NCI-H748 treated with DMSO at 0.1 percent for 48 hours (cell line): Measurements from ENCODE around the gene C1orf226.

Experiments
- DNase-seq: peaks from one replicate; lab custom pipeline; 2025; lab: John Stamatoyannopoulos, UW

The C1orf226 gene

DNA sequence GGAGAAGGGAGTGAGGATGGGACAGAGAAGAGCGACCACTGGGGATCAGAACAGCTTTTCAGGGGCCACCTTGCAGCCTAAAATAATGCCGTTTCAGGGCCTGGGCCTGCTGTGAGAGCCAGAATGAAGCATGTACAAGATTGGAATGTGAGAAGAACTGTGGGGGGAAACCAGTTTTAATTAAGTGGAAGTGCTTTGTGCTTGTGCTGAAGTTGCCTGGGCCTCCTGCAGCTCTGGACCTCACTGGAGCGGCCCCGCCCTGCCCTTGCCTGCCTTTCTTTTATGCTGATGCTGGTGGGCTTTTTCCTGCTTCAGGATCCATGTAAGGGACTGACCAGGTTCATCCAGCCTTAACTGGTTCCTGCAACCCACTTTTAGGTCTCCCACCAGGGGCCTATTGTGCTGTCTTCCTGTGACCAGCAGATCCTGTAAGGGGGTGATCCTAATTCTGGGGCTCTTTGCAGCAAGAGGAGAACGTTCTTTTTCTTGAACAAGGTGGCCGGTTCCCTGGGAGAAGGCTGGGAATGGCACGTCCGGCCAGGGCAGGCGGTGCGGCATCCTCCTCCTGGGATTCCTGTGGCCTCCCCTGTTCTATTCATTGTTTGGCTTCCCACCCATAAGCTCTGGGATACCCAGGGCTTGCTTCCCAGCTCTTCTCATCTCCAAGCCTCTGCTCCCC, 3.2 kb downstream of the C1orf226 start:
- no peak for DNase-seq

DNA sequence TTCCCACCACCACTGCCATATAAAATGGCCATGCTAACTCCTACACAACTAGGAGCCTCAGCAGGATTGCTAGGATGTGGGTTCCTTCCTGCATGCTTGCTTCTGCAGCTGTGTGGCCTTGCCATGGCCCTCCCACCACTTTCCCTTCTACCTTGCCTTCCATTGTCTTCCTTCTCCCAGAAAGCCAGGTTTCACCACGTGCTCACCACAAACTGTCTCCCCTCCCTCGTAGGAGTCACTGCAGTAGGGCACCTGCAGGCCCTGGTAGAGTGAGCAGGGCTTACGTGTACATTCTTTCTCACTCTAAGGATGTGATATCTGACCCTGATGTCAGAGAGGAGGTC, 3.7 kb downstream of the C1orf226 start:
- no peak for DNase-seq

DNA sequence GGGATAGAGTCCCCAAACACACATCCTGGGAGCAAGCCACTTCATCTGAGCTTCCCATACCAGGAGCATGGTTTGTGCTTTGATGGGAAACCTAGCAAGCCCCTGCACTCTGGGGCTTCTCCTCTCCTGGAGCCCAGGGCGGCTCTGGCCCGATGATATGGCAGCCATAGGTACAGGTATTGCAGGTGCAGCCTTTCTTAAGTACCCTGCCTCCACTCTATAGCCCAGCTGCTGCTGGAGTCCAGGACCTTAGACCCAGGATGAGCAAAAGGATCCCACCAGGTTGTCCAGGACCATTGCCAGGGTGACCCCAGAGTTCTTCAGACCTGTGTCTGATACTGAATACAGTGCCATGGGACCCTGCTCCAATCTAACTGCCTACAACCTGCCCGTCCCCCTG, 4.2 kb downstream of the C1orf226 start:
- no peak for DNase-seq

DNA sequence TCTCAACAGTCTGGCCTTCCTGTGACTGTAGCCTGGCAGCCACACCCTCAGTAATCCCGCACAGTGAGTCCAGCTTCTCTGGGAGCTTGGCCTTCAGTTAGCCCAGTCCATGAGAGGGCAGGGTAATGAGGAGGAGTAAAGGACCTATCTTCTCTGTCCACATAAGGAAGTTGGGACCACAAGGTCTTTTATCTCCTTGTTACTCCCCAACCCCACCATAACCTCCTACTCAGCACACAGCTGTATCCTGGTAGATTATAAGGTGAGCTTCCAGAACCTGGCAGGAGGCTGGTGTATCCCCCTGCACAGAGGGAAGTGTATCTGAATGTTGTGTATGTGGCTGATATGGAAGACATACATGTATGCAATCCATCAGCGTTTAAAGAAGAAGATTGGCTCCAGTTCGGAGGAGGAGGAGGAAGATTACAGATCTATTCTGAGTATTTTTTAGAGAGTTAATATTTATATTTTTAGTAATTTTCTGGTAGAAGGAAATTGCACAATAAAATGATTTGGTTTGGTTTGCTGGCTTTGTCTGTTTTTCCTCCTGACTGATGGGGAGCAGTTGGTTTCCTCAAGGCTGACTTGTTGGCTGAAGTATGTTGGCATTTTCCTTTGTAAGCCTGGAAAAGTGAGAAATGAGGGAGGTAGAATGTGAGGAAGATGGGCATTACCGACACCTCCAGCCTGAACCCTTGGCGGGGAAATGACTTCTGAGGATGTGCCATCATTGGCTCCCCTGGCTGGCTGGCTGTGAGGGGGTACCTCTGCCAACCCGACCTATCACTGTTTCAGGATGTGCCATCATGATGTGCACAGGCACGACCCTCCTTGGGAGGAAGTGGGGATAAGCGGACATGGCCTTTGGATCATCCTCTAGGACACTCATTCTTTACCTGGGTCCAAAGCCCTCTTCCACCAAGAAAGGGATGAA, 5.0 kb downstream of the C1orf226 start:
- DNase-seq = no peak

DNA sequence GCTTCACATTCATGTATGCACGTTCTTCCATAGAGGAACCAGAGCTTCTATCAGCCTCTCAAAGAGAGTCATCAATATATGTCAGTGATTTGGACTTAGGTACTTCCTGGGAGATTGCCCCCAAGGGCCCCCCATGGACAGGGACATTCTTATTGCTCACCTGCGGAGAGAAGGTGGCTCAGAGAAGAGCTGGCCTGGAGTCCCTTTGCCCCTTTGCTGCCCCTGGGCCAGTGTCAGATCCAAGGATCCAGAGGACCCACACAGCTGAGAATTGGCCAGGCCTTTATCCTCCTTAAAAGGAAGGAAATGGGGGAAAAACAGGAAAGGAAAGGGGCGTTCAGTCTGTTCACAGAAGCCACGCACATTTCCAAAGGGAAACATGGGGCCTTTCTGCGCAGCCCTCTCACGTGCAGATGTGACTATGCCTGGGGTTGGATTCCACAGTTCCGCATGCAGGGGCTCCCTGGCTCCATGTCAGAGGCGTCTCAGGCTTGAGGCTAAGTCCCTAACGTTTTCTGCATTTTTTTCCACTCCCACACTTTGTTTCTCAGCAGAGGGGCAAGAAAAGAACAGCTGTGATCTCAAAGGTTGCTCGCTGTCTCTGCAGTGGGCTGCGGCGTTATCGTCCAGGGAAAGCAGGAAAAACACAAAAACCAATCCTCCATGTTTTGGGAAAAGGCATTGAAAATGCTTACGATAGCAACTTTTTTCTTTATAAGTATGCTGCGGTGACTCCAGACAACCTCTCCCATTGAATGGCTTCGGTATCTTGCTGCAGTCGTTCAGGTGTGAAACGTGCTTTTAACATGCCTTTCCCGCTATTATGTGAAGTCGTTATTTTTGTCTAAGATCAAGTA, 5.9 kb downstream of the C1orf226 start:
- no peak for DNase-seq

DNA sequence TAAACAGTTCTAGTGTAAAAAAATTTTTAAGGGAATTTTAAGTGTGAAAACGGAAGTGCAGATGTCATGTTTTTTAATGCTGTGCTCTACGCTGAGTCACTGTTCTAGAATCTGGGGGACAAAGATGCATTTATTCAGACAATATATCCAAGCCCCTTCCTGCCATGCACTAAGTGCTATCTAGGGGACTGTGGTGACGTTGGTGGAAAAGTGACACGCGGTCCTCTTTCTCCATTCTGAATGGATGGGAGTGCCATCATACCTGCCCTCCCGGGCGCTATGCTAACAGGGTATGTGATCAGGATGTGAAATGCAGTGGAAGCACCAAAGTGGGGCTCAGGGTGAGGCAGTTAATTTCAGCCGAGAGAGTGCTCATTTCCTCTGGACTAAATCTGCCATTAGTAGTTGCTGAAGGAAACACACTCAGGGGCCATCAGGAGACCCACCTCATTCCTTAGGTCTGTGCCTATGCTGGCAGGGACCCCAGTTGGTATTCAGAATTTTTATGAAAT, 6.6 kb downstream of the C1orf226 start:
- no peak for DNase-seq

DNA sequence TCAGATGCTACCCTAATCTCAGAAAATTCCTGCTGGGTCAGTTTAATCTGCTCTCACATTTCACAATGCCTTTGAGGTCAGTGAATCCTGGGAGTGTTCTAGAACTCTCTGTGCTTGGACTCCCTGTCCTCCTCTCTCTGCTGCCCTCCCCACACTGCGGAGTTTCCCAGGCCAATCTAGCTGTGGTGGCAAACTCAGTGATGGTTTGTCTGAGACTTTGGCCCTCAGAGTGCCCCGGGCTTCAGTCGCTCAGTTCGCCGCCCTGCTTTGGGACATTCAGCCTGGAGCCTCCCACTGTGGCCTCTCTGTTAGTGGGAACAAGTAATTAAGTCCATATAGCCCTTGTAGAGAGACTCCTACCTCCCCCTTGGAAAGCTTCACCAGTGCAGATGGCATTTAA, 7.1 kb downstream of the C1orf226 start:
- no peak for DNase-seq

DNA sequence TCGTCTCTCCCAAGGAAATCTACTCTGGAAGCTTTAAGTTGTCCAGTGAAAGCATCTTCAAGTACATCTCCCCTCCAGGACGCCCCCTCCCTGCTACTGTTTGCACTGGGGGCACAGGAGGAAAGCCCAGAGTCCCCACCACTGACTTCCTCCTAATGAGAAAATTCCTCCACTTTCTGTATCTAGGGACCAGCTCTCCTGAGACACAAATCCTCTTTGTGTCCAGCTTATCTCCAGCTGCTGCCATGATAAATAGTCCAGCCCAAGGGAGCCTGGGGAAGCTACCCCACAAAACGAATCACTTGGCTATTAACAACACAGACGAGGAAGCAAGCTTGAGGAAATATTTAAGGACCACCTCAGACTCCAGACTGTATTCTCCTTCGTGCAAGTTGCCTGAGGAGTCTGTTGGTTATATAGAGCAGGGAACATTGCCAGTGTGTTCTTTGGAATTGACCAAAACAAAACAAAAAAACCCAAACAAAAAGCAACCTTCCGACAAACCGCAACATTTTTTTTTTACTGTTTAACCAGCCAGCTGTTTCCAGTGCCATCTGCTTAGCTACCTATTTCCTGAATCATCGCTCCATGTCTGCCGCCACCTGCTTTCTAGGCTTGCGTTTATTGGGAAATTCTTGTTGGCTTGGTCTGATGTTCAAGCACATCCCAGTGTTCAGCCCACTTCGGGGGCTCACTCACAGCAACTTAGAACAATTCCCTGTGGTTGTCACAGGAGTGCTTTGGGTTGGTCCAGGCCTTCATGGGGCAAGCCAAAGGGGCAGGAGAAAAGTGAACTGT, 7.7 kb downstream of the C1orf226 start:
- DNase-seq = no peak

DNA sequence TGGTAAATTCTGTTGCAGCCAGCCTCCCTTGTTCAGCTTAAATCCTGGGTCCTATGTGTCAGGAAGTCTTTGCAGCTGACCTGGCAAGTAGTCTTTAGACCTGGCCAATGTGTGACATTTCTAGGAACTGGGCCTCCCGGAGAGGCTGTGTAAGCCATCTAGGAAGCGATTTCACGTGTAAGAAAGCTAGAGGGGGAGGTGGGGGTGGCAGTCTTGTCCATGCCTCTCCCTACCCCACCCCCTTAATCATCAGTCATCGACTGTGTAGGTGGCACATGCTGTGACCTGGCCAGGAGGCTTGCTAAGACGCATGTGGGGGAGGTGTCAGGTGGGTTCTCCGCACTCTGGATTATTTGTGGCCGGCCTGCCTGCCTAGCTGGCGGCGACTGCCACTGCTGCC, 8.4 kb downstream of the C1orf226 start:
- no peak for DNase-seq

DNA sequence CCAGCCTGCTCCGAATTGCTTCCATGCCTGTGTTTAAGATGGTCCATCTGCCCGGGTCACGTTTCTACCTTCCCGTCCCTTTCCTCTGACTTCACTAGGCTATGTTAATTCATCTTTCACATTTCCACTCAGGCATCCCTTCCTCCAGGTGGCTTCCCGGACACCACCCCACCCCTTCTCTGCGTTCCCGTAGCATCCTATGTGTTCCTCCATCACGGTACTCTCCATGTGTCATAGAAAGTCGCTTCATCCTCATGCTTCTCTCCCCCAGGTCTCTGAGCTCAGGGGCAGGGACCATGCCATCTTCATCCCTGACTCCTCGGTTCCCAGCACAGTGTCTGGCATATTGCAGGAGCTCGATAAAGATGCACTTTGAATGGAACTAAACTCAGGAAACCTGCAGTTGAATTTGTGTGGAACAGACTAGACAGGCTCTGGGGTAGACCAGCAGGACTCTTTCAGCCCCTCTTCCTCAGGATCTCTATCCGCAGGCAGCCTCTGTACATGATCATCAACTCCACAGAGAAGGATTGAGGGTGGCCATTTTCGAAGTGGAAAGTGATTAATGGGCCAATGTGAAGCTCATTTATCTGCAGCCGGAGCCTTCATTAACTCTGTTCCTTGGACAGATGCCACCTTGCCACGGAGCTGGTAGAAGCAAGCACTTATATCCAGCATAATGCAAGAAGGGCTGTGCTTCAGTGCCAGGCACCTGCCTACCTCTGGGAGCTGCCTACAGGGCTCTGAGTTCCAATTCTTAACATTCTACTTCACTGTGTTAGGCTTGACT, 9.1 kb downstream of the C1orf226 start:
- no peak for DNase-seq

DNA sequence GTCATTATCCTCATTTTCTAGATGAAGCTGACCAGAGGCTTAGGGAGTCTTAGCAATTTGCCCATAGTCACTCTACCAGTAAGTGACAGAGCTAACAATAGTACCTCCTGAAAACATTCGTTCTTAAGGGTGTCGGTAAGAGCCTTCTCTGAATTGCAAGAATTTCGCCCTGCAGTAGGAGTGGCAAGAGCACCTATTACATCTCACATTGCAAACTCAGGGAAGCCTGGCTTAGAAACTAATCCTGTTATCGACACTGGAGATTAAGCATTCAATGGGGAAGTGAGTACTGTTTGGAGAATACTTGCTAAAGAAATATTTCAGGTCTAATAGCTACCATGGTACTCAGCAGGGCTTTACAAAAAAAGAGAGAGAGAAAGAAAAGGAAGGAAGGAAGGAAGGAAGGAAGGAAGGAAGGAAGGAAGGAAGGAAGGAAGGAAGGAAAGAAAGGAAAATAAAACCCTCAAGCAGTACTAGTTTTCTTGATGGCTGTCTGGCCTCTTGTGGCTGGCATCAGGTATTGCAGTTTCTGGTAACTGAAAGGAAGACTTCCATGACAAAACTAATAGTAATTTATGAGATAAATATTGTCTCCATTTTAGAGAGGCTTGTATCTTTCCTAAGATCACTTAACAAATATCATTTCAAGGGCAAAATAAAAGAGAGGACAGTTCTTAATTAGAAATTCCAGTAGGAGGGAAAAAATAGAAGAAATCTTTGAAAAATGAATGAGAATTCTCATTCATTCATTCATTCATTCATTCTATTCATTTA, 10.4 kb downstream of the C1orf226 start:
- peak; percentile 35 for DNase-seq

DNA sequence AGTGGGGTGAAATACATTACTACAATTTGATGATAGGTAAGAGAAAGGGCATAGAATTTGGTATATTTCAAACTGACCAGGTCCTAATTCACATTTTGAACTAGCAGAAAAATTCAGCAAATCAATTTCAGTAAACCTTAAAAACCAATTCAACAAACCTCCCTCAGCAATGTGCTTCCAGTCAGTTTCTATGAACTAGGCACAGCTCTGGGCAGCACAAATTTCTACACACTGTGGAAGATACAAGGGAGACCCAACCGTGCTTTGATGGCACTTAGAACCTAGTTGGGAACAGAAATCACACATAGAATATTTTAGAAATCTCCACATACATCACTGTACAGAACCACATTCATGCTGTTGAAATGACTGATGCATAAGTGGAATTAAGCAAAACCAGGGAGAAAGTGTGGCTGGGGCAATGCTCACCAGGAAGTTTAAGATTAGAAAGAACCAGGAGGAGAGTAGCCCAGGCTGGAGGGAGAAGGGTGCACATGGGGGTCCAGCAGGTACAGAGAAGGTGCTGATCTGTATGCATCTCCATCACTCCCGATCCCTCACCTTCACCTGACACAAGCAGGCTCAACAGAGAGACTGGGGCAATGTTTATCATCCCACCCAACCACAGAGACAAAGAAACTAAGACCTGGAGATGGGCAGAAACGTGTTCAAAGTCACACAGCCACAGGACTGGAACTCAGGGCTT, 14.8 kb downstream of the C1orf226 start:
- DNase-seq = no peak

DNA sequence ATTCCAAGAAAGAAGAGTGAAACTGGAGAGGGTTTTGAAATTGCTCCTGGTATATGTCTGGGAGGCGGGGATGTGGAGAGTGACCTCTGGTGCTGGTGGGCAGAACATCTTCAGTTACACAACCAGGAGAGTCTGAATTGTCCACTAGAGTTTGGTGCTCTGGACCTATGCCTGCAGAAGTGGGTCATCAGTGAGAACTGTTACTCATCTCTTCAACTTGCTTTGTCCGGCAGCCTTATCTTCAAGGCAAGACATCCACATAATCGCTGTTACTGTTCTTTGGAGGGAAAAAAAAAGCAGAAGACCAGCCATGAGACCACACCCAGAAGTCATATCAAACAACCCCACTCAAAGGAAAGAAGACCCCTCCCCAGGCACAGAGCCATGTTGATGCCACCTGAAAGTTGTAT, 15.5 kb downstream of the C1orf226 start:
- DNase-seq = no peak

DNA sequence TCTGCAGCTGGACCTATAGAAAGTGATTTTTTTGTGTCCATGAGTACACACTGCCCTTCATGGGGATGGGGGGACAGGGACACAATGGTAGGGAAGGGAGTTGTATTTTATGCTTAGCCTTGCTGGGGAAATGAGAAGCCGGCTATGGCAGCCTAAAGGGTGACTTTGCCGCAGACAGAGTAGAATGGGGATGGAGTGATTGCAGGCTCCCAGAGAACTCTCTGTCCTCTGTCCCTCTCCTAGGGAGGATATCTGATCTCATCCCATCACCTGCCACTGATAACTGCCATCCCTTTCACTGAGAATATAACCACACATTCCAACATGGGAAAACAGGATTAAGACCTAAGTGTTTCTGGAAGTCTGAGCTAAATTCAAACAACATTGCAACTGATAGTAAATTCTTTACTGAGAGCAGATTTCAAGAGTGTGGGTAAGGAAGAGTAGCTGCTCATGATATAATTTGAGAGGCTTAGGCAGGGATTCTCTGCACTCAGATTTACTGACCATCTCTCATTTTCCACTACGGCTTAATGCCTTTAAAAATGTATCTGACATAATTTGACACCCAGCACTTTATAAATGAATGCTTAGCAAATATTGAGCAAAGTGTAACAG, 16.5 kb downstream of the C1orf226 start:
- peak; percentile 22 for DNase-seq

DNA sequence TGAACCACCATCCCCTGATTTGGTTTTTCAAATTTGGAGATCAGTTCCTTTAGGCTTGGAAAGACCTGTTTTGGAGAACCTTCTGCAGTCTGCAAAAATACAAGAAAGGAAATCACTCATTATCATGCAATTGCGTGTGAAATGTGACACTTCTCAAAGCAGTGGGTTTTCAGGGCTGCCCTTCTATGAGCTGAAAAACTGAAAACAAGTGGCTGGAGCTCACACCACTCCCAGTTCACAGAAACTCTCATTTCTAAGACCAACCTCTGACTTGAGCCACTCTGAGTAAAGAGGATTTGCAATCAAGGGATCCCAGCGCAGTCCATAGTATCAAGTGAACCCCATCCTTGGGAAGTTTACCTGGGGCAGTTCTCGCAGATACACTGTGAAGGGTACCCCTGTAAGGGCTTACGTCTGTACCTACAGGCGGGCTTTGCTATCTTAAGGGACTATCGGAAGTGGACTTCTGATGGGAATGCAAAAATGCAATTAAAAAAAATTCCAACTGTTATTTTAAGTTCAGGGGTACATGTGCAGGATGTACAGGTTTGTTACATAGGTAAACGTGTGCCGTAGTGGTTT, 17.6 kb downstream of the C1orf226 start:
- DNase-seq = no peak

DNA sequence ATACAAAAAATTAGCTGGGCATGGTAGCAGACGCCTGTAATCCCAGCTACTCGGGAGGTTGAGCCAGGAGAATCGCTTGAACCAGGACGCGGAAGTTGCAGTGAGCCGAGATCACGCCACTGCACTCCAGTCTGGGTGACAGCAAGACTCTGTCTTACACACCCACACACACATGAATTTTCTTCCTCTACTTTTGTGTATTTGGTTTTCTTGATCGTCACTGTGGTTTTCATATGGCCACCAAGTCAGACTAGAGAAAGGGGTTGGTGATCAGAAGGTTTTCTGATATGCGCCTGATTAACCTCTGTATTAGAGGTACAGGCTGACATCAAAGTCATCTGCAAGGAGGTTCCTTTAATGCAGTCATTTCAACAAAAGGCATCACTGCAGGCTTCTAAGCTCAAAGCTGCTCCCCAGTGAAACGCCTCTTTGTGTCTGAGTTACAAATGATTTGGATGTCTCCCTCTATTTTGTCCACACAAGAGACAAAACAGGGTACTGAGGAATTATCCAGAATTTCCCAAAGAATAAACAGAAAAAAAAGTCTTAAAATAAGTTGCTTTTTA, 19.3 kb downstream of the C1orf226 start:
- DNase-seq = no peak

DNA sequence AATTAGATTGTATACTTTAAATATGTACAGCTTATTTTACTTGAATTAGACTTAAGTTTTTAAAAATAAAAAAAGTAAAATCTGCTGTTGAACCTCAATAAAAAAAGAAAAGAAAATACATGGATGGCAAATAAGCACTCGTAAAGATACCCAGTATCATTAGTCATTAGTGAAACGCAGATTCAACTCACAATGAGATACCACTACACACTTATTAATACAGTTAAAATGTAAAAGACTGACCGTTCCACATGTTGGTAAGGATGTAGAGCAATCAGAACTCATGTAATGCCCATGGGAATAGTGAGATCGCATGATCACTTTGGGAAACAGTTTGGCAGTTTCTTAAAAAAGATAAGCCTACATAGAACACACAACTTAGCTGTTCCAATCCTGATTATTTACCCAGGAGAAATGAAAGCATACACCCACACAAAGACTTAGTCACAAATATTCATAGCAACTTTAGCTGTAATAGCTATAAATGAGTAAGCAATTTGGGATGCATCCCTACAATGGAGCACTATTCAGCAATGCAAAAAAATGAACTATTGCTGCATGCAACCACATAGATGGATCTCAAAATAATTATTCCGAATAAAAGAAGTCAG, 23.1 kb downstream of the C1orf226 start:
- no peak for DNase-seq

DNA sequence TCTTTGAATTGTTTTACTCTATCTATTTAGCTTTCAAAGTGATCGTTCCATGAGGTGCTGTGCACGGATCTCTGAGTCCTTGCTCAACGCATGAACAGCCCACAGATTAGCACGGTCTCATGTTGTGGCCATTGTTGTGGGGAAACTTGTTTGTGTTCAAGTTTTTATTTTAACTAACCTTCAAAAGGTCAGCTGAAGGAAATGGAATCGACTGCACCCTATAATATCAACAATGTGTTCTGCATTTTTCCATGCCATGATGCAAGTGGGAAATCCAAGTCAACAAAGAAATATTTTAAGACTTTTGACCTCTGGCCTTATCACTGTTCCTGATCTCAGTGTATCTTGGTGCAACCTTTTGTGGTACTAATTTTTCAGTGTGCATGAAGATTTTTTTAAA, 24.3 kb downstream of the C1orf226 start:
- DNase-seq = no peak
